ENCODE results near the gene PHF2.
A peak's percentile ranks its signal among the peaks of the same experiment; 100 is the strongest.

PHF2 gene

DNA sequence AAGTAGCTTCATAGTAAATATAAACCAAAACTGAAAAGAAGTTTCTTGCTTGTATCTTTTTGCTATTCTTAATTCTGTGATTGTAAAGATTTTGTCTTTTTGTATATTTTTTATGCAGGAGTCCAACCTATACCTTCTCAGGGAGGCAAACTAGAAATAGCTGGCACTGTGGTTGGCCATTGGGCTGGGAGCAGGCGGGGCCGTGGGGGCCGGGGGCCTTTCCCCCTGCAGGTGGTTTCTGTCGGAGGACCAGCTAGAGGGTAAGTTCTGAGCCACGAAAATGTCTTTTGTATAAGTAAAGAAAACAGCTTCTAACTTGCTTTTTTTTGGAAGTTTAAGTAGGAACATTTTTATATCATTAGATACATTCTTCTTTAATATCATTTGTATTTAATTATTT lies 15.4 kb upstream of the PHF2 start:
- Histone ChIP-seq H2AFZ (ENCODE audit: low read depth, low read length) (no peak overlapping the region), H3K4me2 (ENCODE audit: low read length) (no peak overlapping the region), H3K79me2 (ENCODE audit: low read length) (no peaks in the 10 kb centered on the region), H3K9ac (ENCODE audit: low read length) (no peak overlapping the region), H3K36me3 (replicated peaks; ENCODE audit: low read depth, low read length) (peaks cover 55% of the 10 kb centered on the region), H3K4me3 (ENCODE audit: low read length) (no peak overlapping the region), H3K27me3 (ENCODE audit: low read depth, low read length) (no peaks in the 10 kb centered on the region), H4K20me1 (ENCODE audit: insufficient read depth, low read length) (peaks cover 5% of the 10 kb centered on the region; the same call in 1 of the 2 replicates), H3K9me3 (ENCODE audit: insufficient read depth, low read length) (no peaks in the 10 kb centered on the region), H3K27ac (ENCODE audit: low read length) (no peak overlapping the region), H3K4me1 (ENCODE audit: low read length) (peaks cover 15% of the 10 kb centered on the region)
- TF ChIP-seq CTCF (IDR thresholded peaks at IDR 0.05; ENCODE audit: low read depth, low read length) = no peak
- TF ChIP-seq EZH2phosphoT487 (IDR thresholded peaks at IDR 0.05; ENCODE audit: low read depth) = no peak

DNA sequence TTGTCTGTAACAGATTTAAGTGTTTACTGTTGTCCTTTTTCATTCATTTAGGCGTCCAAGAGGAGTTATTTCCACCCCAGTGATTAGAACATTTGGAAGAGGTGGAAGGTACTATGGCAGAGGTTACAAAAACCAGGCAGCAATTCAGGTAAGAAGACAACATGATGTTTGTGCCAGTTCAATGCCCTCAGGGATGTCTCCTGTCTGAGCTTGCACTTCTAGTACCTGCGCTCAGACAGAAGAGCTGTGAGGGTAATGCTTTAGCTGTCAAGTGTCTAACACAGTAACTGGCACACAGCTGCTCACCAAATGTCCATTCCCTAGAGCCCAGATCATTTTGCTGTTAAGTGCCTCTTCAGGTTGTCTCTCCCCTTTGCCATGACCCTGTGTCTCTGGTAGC lies 14.2 kb upstream of the PHF2 start:
- Histone ChIP-seq H2AFZ (ENCODE audit: low read depth, low read length) (no peak overlapping the region), H3K36me3 (replicated peaks; ENCODE audit: low read depth, low read length) (peaks cover 48% of the 10 kb centered on the region)

GRCh38 chr9:93565089-93565488 lies 11.3 kb upstream of the PHF2 start:
- Histone ChIP-seq H3K27me3 (ENCODE audit: low read depth, low read length) (no peaks in the 10 kb centered on the region), H3K9ac (ENCODE audit: low read length) (no peak overlapping the region), H3K4me2 (ENCODE audit: low read length) (peak overlapping the region; percentile 13; the same call in 1 of the 2 replicates), H3K36me3 (replicated peaks; ENCODE audit: low read depth, low read length) (peaks cover 28% of the 10 kb centered on the region), H3K9me3 (ENCODE audit: insufficient read depth, low read length) (no peaks in the 10 kb centered on the region), H3K27ac (ENCODE audit: low read length) (no peak overlapping the region), H3K4me3 (ENCODE audit: low read length) (no peak overlapping the region), H4K20me1 (ENCODE audit: insufficient read depth, low read length) (peaks cover 5% of the 10 kb centered on the region; the same call in 1 of the 2 replicates), H2AFZ (ENCODE audit: low read depth, low read length) (no peak overlapping the region), H3K79me2 (ENCODE audit: low read length) (no peaks in the 10 kb centered on the region), H3K4me1 (ENCODE audit: low read length) (peaks cover 24% of the 10 kb centered on the region)
- TF ChIP-seq CTCF (IDR thresholded peaks at IDR 0.05; ENCODE audit: low read depth, low read length) (no peak), EZH2phosphoT487 (IDR thresholded peaks at IDR 0.05; ENCODE audit: low read depth) (no peak)

More for the DNA sequence above, 14.2 kb upstream of the PHF2 start:
- H4K20me1 ChIP-seq (ENCODE audit: insufficient read depth, low read length) = peaks cover 5% of the 10 kb centered on the region; the same call in 1 of the 2 replicates
- no peaks in the 10 kb centered on the region for H3K9me3 ChIP-seq (ENCODE audit: insufficient read depth, low read length)
- H3K9ac ChIP-seq (ENCODE audit: low read length) = no peak overlapping the region
- H3K4me3 ChIP-seq (ENCODE audit: low read length) = no peak overlapping the region
- peaks cover 18% of the 10 kb centered on the region for H3K4me1 ChIP-seq (ENCODE audit: low read length)
- H3K79me2 ChIP-seq (ENCODE audit: low read length) = no peaks in the 10 kb centered on the region
- no peak for TF ChIP-seq CTCF (IDR thresholded peaks at IDR 0.05; ENCODE audit: low read depth, low read length)
- no peak for TF ChIP-seq EZH2phosphoT487 (IDR thresholded peaks at IDR 0.05; ENCODE audit: low read depth)
- H3K27ac ChIP-seq (ENCODE audit: low read length) = no peak overlapping the region
- no peak overlapping the region for H3K4me2 ChIP-seq (ENCODE audit: low read length)
- H3K27me3 ChIP-seq (ENCODE audit: low read depth, low read length) = no peaks in the 10 kb centered on the region

DNA sequence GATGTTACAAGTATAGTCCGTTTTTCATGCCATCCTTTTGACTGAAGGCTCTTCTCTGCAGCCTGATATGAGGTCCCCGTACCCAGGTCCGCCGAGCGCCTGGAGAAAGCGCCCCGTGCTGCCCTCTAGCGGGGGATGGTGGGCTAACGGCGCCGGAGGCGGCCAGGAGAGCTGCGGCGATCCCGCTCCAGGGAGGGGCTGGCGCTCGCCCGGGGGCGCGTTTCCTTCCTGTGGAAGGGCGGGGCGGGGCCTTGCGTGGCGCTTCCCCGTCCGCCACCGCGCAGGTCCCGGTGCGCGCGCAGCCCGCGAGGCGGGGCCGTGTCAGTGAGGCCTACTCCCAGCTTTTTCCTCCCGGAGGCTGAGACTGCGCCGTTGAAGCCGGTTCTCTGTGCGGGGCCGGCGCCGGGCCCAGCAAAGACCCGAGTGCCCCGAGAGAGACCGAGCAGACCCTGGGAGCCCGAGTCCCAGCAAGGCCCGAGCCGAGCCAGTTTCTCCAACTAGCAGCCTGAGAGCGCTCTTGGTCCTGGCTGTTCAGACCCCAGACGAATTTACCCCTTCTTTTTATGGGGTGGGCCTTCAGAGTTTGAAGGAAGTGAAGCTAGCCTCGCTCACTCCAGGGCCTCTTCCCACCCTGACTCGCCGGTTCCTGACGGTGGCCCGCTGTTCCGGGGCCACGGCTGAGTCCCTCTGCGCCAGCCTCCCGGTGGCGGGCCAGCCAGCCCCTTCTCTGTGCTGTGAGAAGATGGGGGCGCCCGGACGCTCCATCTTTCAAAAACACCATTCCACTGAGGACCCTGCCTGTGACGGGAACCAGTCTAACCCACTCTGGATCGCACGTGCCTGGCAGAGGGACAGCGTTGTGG lies 9.7 kb upstream of the PHF2 start:
- Histone ChIP-seq H3K4me2 (ENCODE audit: low read length) (peak overlapping the region; percentile 86), H4K20me1 (ENCODE audit: insufficient read depth, low read length) (peaks cover 5% of the 10 kb centered on the region; the same call in 1 of the 2 replicates), H3K27ac (ENCODE audit: low read length) (peak overlapping the region; percentile 54), H3K36me3 (replicated peaks; ENCODE audit: low read depth, low read length) (peaks cover 33% of the 10 kb centered on the region), H3K4me3 (ENCODE audit: low read length) (peak overlapping the region; percentile 80), H2AFZ (ENCODE audit: low read depth, low read length) (0 out of 2 replicates have a peak overlapping the region, but pooled peaks have one; percentile 15), H3K9me3 (ENCODE audit: insufficient read depth, low read length) (0 out of 2 replicates have a peak, but pooled peaks cover 3% of the 10 kb centered on the region), H3K4me1 (ENCODE audit: low read length) (peaks cover 24% of the 10 kb centered on the region), H3K9ac (ENCODE audit: low read length) (peak overlapping the region; percentile 83), H3K27me3 (ENCODE audit: low read depth, low read length) (no peaks in the 10 kb centered on the region), H3K79me2 (ENCODE audit: low read length) (no peaks in the 10 kb centered on the region)
- TF ChIP-seq CTCF (IDR thresholded peaks at IDR 0.05; ENCODE audit: low read depth, low read length) (peak; percentile 86), EZH2phosphoT487 (IDR thresholded peaks at IDR 0.05; ENCODE audit: low read depth) (no peak)

Data from OCI-LY3 (cell line).